Renal cortex interstitium (tissue), 11 donors: Measurements from ENCODE around the gene MBD2. TPM values are rescaled to one million over a fixed set of nuclear protein-coding genes. Genes with fewer than 3 reads are reported as not detected.
"Not testable (repeated sequence)": the region's sequence is repeated elsewhere in the genome, so short reads cannot be mapped to it uniquely, and the experiment has no call there.

Experiments
- DNase-seq, 11 donors: peaks; one replicate each; pipeline ENCODE4 v3.0.0-alpha.2; 2013; ENCODE audit warnings: low read depth in 9 of 11, low spot score in 4 of 11; ENCODE audit errors: extremely low read depth in 1 of 11
- polyA plus RNA-seq, 3 donors: library from polyadenylated mRNA; unstranded; fragments of 120-200 nt; gene quantifications; one replicate each; pipeline ENCODE4 v1.2.1, GENCODE V29; 2013; ENCODE audit not compliant: insufficient read length in 3 of 3

MBD2 gene
- polyA plus RNA-seq, 3 donors = 102 to 141 (median 123) TPM

GRCh38 chr18:54130177-54130576, 94.3 kb downstream of the MBD2 start:
- no peak for DNase-seq

- no peak for DNase-seq
These were observed 94.9 kb downstream of the MBD2 start for GRCh38 chr18:54129448-54130067.

GRCh38 chr18:54127759-54128378, 96.6 kb downstream of the MBD2 start:
- DNase-seq = peak in 6 of 11 donors; percentile 29 to 48 (median 38)

- DNase-seq = no peak
These were observed 99.0 kb downstream of the MBD2 start for GRCh38 chr18:54125429-54125828.

- DNase-seq = not testable (repeated sequence)
These were observed 100.6 kb downstream of the MBD2 start for GRCh38 chr18:54123720-54124440.

- DNase-seq = peak in 7 of 11 donors; percentile 42 to 67 (median 60)
These were observed 104.9 kb downstream of the MBD2 start for GRCh38 chr18:54119524-54120019.

GRCh38 chr18:54117853-54118773, 106.4 kb downstream of the MBD2 start:
- no peak for DNase-seq

DNA sequence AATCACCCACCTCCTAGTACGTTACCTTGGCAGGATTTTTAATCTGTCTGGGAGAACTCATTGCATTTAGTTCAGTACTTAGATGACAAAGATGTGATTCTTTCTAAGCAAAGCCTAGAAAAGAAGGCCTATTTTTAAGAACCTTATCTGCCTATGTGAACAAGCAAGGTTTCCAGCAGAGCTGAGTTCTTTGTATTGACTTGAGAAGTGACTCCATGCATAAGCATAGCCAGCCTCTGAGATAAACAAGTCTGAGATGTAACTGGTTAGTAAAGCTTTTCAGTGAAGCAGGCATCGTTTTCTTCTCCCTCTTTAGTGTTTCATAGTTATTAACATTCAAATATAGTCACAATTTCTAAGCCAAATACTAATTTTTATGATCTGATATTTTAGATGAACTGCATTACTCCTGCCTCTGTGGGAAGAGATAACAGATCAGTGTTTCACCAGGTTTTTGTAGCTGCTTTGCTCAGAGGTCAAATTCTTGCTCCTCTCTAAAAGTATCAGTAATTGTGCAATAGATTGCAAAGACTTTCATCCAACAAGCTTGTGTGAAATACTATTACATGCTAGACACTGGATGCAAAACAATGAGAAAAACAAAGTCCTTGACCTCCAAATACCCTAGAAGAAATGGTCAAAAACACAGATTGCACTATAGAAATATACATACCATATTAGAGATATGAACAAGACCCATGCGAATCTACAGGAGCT, 107.8 kb downstream of the MBD2 start:
- no peak for DNase-seq

DNA sequence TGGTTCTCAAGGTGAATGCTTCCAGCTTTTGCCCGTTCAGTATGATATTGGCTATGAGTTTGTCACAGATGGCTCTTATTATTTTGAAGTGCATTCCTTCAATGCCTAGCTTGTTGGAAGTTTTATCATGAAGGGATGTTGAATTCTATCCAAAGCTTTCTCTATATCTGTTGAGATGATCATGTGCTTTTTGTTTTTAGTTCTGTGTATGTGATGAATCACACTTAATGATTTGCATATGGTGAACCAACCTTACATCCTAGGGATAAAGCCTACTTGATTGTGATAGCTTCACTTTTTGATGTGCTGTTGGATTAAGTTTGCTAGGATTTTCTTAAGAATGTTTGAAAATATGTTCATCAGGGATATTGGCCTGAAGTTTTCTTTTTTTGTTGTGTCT, 112.1 kb downstream of the MBD2 start:
- no peak for DNase-seq

DNA sequence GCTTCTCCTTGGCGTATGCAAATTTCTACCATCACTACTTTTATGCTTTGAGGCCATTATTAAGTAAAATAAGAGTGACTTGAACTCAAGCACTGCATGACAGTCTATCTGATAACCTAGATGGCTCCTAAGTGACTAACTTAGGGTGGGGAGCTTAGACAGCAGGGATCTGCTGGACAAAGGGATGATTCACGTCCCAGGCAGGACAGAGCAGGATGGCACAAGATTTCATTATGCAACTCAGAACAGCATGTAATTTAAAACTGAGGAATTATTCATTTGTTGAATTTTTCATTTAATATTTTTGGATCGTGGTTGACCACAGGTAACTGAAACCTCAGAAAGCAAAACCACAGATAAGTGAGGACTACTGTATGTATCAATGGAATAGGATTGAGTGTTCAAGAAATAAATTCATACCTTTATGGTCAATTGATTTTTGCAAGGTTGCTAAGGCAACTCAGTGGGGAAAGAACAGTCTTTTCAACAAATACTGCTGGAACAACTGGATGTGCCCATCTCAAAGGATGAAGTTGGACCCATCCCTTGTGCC, 115.3 kb downstream of the MBD2 start:
- no peak for DNase-seq

- DNase-seq = no peak
These were observed 122.3 kb downstream of the MBD2 start for GRCh38 chr18:54102123-54102522.

Other genes starting within 250 kb of the MBD2 start
- 10 to 100 TPM; 47.4 to 99.9 (median 72.4) TPM for gene POLI, start 44.8 kb upstream of the MBD2 start, polyA plus RNA-seq
- under 1 TPM; 0.30 to 0.82 (median 0.42) TPM for gene STARD6, start 133.2 kb upstream of the MBD2 start, polyA plus RNA-seq
- 10 to 100 TPM; 11.4 to 13.2 (median 12.8) TPM for gene C18orf54, start 133.2 kb upstream of the MBD2 start, polyA plus RNA-seq